LNCAP (cell line): ENCODE results near the gene SPOCD1.

Experiments used
- TF ChIP-seq, protein P1 (sequence below): fragments of 450-650 bp; IDR thresholded peaks from 2 replicates; pipeline ENCODE4 v1.5.1; 2017; ENCODE audit warnings: mild to moderate bottlenecking

The SPOCD1 gene

DNA sequence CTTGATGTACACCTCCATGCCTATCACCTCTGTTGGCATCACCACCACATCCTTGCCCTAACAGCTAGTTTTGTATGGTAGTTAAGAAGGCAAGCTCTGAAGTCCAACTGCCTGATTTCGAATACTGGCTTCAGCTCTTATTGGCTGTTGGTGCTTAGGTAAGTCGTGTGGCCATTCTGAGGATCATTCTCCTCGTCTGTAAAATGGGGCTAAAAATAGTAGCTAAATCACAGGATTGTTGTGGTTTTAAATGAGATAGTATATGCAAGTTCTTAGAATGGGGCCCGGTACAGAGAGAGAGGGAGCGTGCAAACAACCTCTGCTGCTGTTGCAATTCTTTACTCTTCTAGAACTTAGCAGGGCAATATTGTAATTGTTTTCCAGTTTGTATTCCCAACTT, 20.8 kb upstream of the SPOCD1 start:
- TF ChIP-seq, protein P1, sequence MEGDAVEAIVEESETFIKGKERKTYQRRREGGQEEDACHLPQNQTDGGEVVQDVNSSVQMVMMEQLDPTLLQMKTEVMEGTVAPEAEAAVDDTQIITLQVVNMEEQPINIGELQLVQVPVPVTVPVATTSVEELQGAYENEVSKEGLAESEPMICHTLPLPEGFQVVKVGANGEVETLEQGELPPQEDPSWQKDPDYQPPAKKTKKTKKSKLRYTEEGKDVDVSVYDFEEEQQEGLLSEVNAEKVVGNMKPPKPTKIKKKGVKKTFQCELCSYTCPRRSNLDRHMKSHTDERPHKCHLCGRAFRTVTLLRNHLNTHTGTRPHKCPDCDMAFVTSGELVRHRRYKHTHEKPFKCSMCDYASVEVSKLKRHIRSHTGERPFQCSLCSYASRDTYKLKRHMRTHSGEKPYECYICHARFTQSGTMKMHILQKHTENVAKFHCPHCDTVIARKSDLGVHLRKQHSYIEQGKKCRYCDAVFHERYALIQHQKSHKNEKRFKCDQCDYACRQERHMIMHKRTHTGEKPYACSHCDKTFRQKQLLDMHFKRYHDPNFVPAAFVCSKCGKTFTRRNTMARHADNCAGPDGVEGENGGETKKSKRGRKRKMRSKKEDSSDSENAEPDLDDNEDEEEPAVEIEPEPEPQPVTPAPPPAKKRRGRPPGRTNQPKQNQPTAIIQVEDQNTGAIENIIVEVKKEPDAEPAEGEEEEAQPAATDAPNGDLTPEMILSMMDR = no peak

DNA sequence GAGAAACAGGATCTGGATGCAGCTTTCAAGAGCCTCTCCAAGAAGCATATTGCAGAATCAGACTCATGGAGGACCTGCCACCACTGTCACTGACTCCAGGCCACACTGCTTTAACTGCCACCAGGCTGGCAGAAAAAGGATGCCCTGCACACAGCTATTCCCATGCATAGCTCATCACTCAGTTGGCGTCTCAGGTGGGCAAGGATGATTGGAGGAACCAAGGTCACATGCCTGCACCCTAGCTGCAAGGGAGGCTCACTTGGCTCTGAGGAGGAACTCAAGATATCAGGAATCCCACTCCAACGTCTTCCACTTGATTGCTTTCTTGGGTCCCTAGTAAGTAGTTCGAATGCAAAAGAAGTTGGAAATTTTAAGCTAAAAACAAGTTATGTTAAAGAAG, 19.6 kb upstream of the SPOCD1 start:
- TF ChIP-seq, protein P1 = no peak

DNA sequence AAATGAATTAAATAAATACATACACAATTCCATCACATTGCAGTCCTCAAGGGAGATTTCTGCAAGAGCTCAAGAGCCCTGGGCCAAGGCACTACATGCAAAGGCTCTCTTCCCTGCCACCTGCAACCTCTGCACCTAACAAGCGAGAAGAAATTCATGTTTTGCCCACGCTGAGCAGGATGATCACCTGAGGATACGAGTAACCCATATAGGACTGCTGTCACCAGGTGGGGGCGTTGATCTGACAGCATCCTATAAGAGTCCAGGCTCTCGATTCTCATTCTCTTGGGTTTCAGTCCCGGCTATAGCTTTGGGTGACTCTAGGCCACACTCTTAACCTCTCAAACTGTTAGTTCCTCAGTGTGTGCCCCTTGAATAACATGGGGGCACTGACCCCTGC, 18.7 kb upstream of the SPOCD1 start:
- TF ChIP-seq, protein P1 = no peak

DNA sequence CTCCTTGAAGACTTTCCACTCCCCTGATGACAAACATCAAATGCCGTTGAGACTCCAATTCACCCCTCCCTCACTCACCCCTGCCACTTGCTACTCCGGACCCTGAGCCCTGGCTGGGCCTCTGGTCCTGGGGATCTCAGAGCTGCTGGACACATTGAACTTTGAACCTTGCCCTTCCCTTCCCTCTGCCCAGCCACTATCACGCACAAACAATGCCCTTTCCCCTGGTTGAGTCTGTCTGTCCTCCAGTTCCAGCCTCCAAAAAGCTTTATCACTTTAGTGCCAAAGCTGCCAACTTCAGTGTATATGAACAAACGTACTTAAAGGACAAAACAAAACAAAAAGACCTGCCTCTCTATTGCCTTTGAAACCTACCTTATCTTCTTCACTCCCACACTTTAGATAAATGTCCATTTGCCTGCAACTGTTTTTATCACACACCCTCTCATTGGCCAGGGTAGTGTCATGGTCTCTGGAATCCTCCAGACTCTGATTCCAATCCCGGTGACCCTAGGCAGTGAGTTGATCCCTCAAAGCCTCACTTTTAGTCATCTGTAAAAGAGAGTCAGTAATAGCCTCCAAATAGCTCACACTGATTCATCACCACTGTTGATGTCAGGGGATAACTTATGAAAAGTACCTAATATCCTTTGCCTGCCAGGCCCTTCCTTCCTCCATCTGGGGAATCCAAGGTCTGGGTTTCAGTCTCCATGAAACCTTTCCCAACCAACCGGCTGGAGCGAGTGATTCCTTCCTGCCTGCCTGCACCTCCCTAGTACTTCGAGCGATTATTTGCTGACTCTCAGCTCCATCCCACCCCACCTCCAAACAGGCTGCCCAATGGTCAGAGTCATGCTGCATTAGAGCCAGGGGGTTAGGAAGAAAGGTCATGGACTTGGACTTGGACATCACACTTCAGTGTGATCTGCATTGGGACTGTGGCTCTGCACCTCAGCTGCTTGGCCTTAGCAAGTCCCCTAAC, 15.9 kb upstream of the SPOCD1 start:
- TF ChIP-seq, protein P1 = no peak

DNA sequence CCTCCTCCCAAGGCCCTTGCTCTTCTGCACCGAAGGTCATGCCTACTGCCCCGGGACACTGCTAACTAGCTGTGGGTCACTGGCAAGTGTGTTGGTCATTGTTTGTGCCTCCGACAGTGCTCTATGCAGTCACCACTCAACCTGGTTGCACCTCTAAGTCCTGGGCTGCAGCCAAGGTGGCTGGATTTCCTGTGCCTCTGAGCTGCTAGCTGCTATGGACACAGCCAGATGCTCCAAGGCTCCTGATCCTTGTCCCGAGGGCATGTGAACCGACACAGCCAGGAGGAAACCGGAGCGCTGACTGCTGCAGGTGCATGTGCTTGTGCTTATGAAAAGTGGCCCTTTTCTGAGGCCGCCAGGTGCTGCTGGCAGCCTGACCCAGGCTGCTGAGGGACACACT, 14.7 kb upstream of the SPOCD1 start:
- TF ChIP-seq, protein P1 = no peak

DNA sequence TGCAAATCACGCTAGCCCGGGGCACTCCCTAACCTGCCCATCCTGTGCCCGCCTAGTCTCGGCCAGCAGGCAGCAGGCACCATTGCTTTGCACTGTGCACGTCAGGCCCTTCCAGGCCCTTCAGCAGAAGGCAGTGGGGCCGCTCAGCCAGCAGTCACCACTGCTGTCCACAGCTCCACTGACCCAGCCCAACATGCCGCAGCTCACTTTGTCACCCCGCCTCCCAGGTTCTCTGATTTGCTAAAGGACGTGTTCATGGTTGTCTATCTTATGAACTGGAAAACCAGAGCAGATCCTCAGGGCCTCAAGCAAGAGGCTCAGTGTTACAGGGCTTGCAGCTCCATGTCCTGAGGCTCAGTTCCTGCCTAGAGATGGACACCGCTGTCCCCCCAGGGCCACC, 14.2 kb upstream of the SPOCD1 start:
- TF ChIP-seq, protein P1 = no peak

DNA sequence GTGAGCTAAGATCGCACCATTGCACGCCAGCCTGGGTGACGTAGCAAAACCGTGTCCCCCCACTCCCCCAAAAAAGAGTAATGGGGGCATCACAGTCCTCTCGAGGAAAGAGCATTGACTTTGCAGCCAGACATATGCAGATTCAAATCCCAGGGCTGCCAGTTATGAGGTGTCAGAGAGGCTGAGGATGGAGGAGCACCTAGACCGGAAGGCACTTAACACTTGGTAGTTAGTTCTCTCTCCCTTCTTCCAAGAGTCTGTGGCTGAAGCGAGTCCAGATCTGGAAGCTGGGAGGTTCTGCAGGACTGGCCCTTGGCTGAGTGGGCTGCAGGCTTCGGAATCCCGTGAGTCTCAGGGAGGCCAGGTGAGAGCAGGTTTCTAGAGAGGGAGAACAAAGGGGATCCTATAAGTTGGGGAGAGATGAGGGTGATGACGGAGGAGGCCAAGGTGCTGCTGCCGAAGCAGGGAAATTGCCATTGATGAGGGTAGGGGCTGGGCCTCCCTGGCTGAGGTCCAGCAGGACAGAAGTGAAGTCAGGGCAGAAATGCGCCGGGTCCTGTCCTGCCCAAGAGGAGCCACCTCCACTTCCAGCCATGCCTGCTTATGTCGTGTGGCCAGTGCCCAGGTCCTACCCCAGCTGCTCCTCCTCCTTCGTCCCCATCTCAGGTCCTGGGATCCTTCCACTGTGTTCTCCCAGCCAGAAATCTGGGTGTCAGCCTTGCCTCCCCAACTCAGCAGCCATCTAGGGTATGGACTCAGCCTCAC, 13.3 kb upstream of the SPOCD1 start:
- TF ChIP-seq, protein P1 = no peak
